Esophagus squamous epithelium (tissue), 4 donors: Measurements from ENCODE around the gene TMEM184B.

ENCODE experiments used
- CTCF ChIP-seq, 6 experiments: fragments of 450-650 bp in 4 of 6; fragments of 200-600 bp in 2 of 6; sonication (generic) in 2 of 6; IDR thresholded peaks; one replicate each; pipeline ENCODE4 v1.5.1; 2016 to 2019; ENCODE audit warnings: antibody characterized with exemption in 6 of 6, mild to moderate bottlenecking in 4 of 6, moderate library complexity in 4 of 6
- POLR2A ChIP-seq, 4 donors: fragments of 450-650 bp; IDR thresholded peaks; one replicate each; pipeline ENCODE4 v1.6.1; 2017; ENCODE audit warnings: antibody characterized with exemption in 4 of 4, mild to moderate bottlenecking in 4 of 4, moderate library complexity in 3 of 4

DNA sequence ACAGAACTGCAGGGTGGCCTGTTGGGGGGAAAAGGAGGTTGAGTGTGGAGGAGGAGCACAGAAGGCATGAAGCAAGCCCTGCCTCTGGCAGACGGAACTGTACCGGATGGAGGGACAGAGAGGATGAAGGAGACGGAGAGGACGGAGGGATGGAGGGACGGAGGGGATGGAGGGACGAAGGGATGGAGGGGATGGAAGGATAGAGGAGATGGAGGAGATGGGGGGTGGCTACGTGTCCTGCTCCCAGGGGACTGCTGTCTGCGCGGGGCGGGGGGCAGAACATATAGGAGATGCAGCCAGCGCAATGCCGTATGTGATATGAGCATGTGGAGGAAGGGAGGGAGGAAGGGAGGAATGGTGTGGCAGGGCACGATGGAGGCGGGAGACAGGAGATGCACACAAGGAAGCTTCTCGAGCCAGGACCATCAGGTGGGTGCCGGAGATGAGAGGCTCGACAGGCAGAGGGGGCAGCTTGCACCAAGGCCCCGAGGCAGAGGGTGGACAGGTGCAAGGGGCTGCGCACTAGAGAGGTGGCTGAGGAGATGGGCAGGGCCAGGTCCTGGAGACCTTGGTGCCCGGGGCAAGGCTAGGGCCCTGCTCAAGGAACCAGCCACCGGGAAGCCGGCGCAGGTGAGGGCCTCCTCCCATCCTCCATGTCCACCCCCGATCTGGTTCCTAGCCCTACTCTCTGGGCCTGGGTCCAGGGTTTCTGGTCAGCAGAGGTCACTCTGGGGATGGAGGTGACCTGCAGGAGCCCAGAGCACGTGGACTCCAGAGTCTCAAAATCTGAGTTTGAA lies 45.8 kb downstream of the TMEM184B start:
- no peak for TF ChIP-seq CTCF (IDR thresholded peaks at IDR 0.05)
- TF ChIP-seq POLR2A (IDR thresholded peaks at IDR 0.05): no peak
